Suprapubic skin (tissue), 4 donors: Measurements from ENCODE around the gene GPR132. TPM values are rescaled to one million over a fixed set of nuclear protein-coding genes. Genes with fewer than 3 reads are reported as not detected.
A peak's percentile ranks its signal among the peaks of the same experiment; 100 is the strongest.

Experiments used
- DNase-seq, 2 donors: peaks; one replicate each; pipeline ENCODE4 v3.0.0-alpha.2; 2019; ENCODE audit warnings: low spot score in 2 of 2
- H3K27ac ChIP-seq: fragments of 200-600 bp; sonication (generic); one replicate; pipeline ENCODE4 v1.5.1; 2019
- H3K27me3 ChIP-seq: fragments of 200-600 bp; sonication (generic); one replicate; pipeline ENCODE4 v1.5.1; 2019
- H3K36me3 ChIP-seq: fragments of 200-600 bp; sonication (generic); one replicate; pipeline ENCODE4 v1.5.1; 2019
- H3K4me1 ChIP-seq: fragments of 200-600 bp; sonication (generic); one replicate; pipeline ENCODE4 v1.5.1; 2019
- H3K4me3 ChIP-seq: fragments of 200-600 bp; sonication (generic); one replicate; pipeline ENCODE4 v1.5.1; 2019; ENCODE audit warnings: mild to moderate bottlenecking
- H3K9me3 ChIP-seq: fragments of 200-600 bp; sonication (generic); one replicate; pipeline ENCODE4 v1.5.1; 2019
- CTCF ChIP-seq, 2 donors: fragments of 200-600 bp in 1 of 2; fragments of 450-650 bp in 1 of 2; sonication (generic) in 1 of 2; IDR thresholded peaks; one replicate each; pipeline ENCODE4 v1.5.1; 2016 to 2019; ENCODE audit warnings: antibody characterized with exemption in 2 of 2, mild to moderate bottlenecking in 1 of 2, moderate library complexity in 1 of 2
- EP300 ChIP-seq: sonication (generic); formaldehyde crosslinking; IDR thresholded peaks from one replicate; pipeline ENCODE4 v1.6.1; 2017; ENCODE audit warnings: antibody characterized with exemption
- POLR2A ChIP-seq, 2 donors: fragments of 450-650 bp; IDR thresholded peaks; one replicate each; pipeline ENCODE4 v1.6.1; 2017; ENCODE audit warnings: antibody characterized with exemption in 2 of 2, mild to moderate bottlenecking in 2 of 2, moderate library complexity in 2 of 2
- POLR2AphosphoS5 ChIP-seq, 3 donors: sonication (generic); formaldehyde crosslinking; IDR thresholded peaks; one replicate each; pipeline ENCODE4 v1.6.1; 2017; ENCODE audit warnings: antibody characterized with exemption in 3 of 3
- whole genome bisulfite sequencing: methylation state at CpG from one replicate; pipeline ENCODE4 v1.1.5; 2018; 5-methylcytosine and 5-hydroxymethylcytosine counted together
- total RNA-seq, 4 donors: library from RNA; depleted of rRNA; stranded (reverse); fragments of >200 nt; gene quantifications; one replicate each; pipeline ENCODE4 v1.1.0, GENCODE V29; 2016

The GPR132 gene
- total RNA-seq, 4 donors from 2014 or later, result 0.95 to 2.7 (median 1.3) TPM

GRCh38 chr14:105047283-105048016, 17.8 kb downstream of the GPR132 start:
- Histone ChIP-seq H3K27ac (no peak overlapping the region), H3K27me3 (peaks cover 2% of the 10 kb centered on the region), H3K9me3 (no peaks in the 10 kb centered on the region), H3K4me1 (peaks cover 6% of the 10 kb centered on the region), H3K4me3 (no peak overlapping the region), H3K36me3 (no peaks in the 10 kb centered on the region)
- TF ChIP-seq CTCF (IDR thresholded peaks at IDR 0.05), result no peak
- WGBS, result 88% methylated on average over 20 of the region's 24 CpGs
- DNase-seq, result no peak

- WGBS, result 100% methylated on average over 2 of the region's 9 CpGs
- H3K9me3 ChIP-seq, result no peaks in the 10 kb centered on the region
- H3K36me3 ChIP-seq, result no peaks in the 10 kb centered on the region
- peaks cover 2% of the 10 kb centered on the region for H3K27me3 ChIP-seq
- DNase-seq, result no peak
- TF ChIP-seq POLR2A (IDR thresholded peaks at IDR 0.05), result no peak
- TF ChIP-seq POLR2AphosphoS5 (IDR thresholded peaks at IDR 0.05), result no peak
- TF ChIP-seq EP300, result no peak
- no peak for TF ChIP-seq CTCF (IDR thresholded peaks at IDR 0.05)
- peaks cover 11% of the 10 kb centered on the region for H3K4me1 ChIP-seq
- H3K27ac ChIP-seq, result no peak overlapping the region
- H3K4me3 ChIP-seq, result no peak overlapping the region
These were observed 18.3 kb downstream of the GPR132 start for GRCh38 chr14:105046891-105047282.

- 7% methylated on average over 35 of the region's 42 CpGs for WGBS
- peaks cover 17% of the 10 kb centered on the region for H3K4me1 ChIP-seq
- H3K36me3 ChIP-seq, result no peaks in the 10 kb centered on the region
- peaks cover 2% of the 10 kb centered on the region for H3K27me3 ChIP-seq
- H3K27ac ChIP-seq, result no peak overlapping the region
- peak; percentile 95 for DNase-seq
- no peaks in the 10 kb centered on the region for H3K9me3 ChIP-seq
- TF ChIP-seq POLR2A (IDR thresholded peaks at IDR 0.05) (no peak), EP300 (no peak), POLR2AphosphoS5 (IDR thresholded peaks at IDR 0.05) (peak in 1 of 3 donors; percentile 58), CTCF (IDR thresholded peaks at IDR 0.05) (peak; percentile 100)
- H3K4me3 ChIP-seq, result no peak overlapping the region
These were observed 19.4 kb downstream of the GPR132 start for GRCh38 chr14:105045710-105046326.

GRCh38 chr14:105043641-105044040, 21.6 kb downstream of the GPR132 start:
- TF ChIP-seq CTCF (IDR thresholded peaks at IDR 0.05) (no peak), POLR2A (IDR thresholded peaks at IDR 0.05) (no peak), POLR2AphosphoS5 (IDR thresholded peaks at IDR 0.05) (no peak), EP300 (no peak)

GRCh38 chr14:105042813-105043212, 22.4 kb downstream of the GPR132 start:
- 87% methylated on average over 17 of the region's 17 CpGs for WGBS
- no peak for DNase-seq
- Histone ChIP-seq H3K4me1 (peaks cover 17% of the 10 kb centered on the region), H3K27me3 (peaks cover 2% of the 10 kb centered on the region), H3K36me3 (no peaks in the 10 kb centered on the region), H3K27ac (no peak overlapping the region), H3K4me3 (no peak overlapping the region), H3K9me3 (no peaks in the 10 kb centered on the region)
- TF ChIP-seq CTCF (IDR thresholded peaks at IDR 0.05) (no peak), POLR2AphosphoS5 (IDR thresholded peaks at IDR 0.05) (no peak), POLR2A (IDR thresholded peaks at IDR 0.05) (no peak), EP300 (no peak)

More at GRCh38 chr14:105043641-105044040, 21.6 kb downstream of the GPR132 start:
- no peak overlapping the region for H3K4me3 ChIP-seq
- DNase-seq, result no peak
- no peak overlapping the region for H3K27ac ChIP-seq
- no peaks in the 10 kb centered on the region for H3K9me3 ChIP-seq
- no peaks in the 10 kb centered on the region for H3K36me3 ChIP-seq
- peaks cover 2% of the 10 kb centered on the region for H3K27me3 ChIP-seq
- peaks cover 17% of the 10 kb centered on the region for H3K4me1 ChIP-seq
- 77% methylated on average over 7 of the region's 7 CpGs for WGBS
